Activated CD4-positive, alpha-beta T cell treated with anti-CD3 and anti-CD28 coated beads for 48 hours (primary cell): ENCODE data around the gene ADCY9.
A peak's percentile ranks its signal among the peaks of the same experiment; 100 is the strongest.
"Not testable (repeated sequence)": the region's sequence is repeated elsewhere in the genome, so short reads cannot be mapped to it uniquely, and the experiment has no call there.

Experiments
- DNase-seq: peaks from one replicate; pipeline ENCODE4 v3.0.0-alpha.2; 2020

The ADCY9 gene

GRCh38 chr16:3946604-3947180 is 169.6 kb downstream of the ADCY9 start:
- DNase-seq: no peak

GRCh38 chr16:3945751-3946603 is 170.3 kb downstream of the ADCY9 start:
- no peak for DNase-seq

- DNase-seq: not testable (repeated sequence)
Observed at GRCh38 chr16:3944457-3944856, 171.8 kb downstream of the ADCY9 start.

GRCh38 chr16:3942146-3942545 is 174.1 kb downstream of the ADCY9 start:
- not testable (repeated sequence) for DNase-seq

- peak; percentile 74 for DNase-seq
Observed at GRCh38 chr16:3938843-3939624, 177.2 kb downstream of the ADCY9 start.

- no peak for DNase-seq
Observed at GRCh38 chr16:3938471-3938842, 177.8 kb downstream of the ADCY9 start.

- no peak for DNase-seq
Observed at GRCh38 chr16:3937066-3937875, 179.0 kb downstream of the ADCY9 start.

GRCh38 chr16:3935921-3936320 is 180.3 kb downstream of the ADCY9 start:
- no peak for DNase-seq

- no peak for DNase-seq
Observed at GRCh38 chr16:3934491-3935181, 181.6 kb downstream of the ADCY9 start.

- DNase-seq: not testable (repeated sequence)
Observed at GRCh38 chr16:3927147-3927546, 189.1 kb downstream of the ADCY9 start.

GRCh38 chr16:3924763-3925162 is 191.5 kb downstream of the ADCY9 start:
- no peak for DNase-seq

GRCh38 chr16:3922241-3922640 is 194.0 kb downstream of the ADCY9 start:
- DNase-seq: no peak

GRCh38 chr16:3920206-3920605 is 196.0 kb downstream of the ADCY9 start:
- DNase-seq: no peak

GRCh38 chr16:3919413-3919812 is 196.8 kb downstream of the ADCY9 start:
- no peak for DNase-seq

- DNase-seq: no peak
Observed at GRCh38 chr16:3915426-3916260, 200.6 kb downstream of the ADCY9 start.

GRCh38 chr16:3912897-3913296 is 203.3 kb downstream of the ADCY9 start:
- DNase-seq: no peak
